HCT116 (cell line): Measurements from ENCODE around the gene FTSJ1. TPM values are rescaled to one million over a fixed set of nuclear protein-coding genes. Genes with fewer than 3 reads are reported as not detected.

ENCODE experiments used
- ATAC-seq: fragments of 200-7000 bp; cut with Tn5 transposase; 2 replicates; pipeline ENCODE4 v1.9.1; 2020; ENCODE audit warnings: mild to moderate bottlenecking, moderate library complexity
- BruUV-seq: library from RNA; stranded (reverse); fragments of 400-500 nt; replicated peaks from 2 replicates; lab custom pipeline; 2021; lab: Mats Ljungman, UMichigan
- CTCF ChIA-PET: fragments of 300-600 bp; sonication (Branson Sonifier 250); formaldehyde crosslinking; loops from one replicate; lab custom pipeline; 2021; ENCODE audit warnings: antibody characterized with exemption; lab: Charles Lee
- POLR2A ChIA-PET: fragments of 300-600, 350-600 bp; sonication (Branson Sonifier 250); formaldehyde crosslinking; loops from one replicate; lab custom pipeline; 2021; ENCODE audit warnings: antibody characterized with exemption; lab: Charles Lee
- RAD21 ChIA-PET, 2 experiments: fragments of 300-600 bp; sonication (Branson Sonifier 250); formaldehyde crosslinking; loops; one replicate each; lab custom pipeline; 2023; ENCODE audit warnings: low total read pairs in 2 of 2; ENCODE audit not compliant: uncharacterized antibody in 2 of 2, unreplicated experiment in 2 of 2, low non-redundant PET in 1 of 2; lab: Charles Lee
- DNase-seq: peaks from one replicate; pipeline ENCODE4 v3.0.0-alpha.2; 2010; ENCODE audit warnings: low read depth, low spot score
- H2AFZ ChIP-seq: fragments of 200-600 bp; shearing (Covaris generic), sonication (generic); 2 replicates; pipeline ENCODE4 v1.6.1; 2017; ENCODE audit warnings: low read depth, mixed run types, mixed read lengths, antibody characterized with exemption, low read length; ENCODE audit not compliant: poor library complexity, severe bottlenecking
- H3K27ac ChIP-seq: 2 replicates; pipeline ENCODE4 v1.5.1; 2012; ENCODE audit warnings: low read depth, low read length
- H3K27me3 ChIP-seq: fragments of 200-600 bp; sonication (generic); 2 replicates; pipeline ENCODE4 v1.6.1; 2016; ENCODE audit warnings: mixed run types, low read length, mixed read lengths; ENCODE audit not compliant: insufficient read depth
- H3K36me3 ChIP-seq, 2 experiments: fragments of 200-500 bp in 1 of 2; fragments of 200-600 bp in 1 of 2; sonication (Bioruptor generic) in 1 of 2; sonication (generic) in 1 of 2; 2 replicates each; pipeline versions ENCODE4 v1.5.1 to v1.6.1; 2014 to 2016; ENCODE audit warnings: low read length in 2 of 2, inconsistent platforms in 1 of 2, mixed read lengths in 1 of 2, mixed run types in 1 of 2; ENCODE audit not compliant: insufficient read depth in 2 of 2, control insufficient read depth in 1 of 2
- H3K4me1 ChIP-seq, 2 experiments: fragments of 200-600 bp in 1 of 2; sonication (generic) in 1 of 2; 2 replicates each; pipeline versions ENCODE4 v1.5.1 to v1.6.1; 2012 to 2017; ENCODE audit warnings: low read length in 2 of 2, inconsistent platforms in 1 of 2, mild to moderate bottlenecking in 1 of 2, mixed read lengths in 1 of 2, mixed run types in 1 of 2, moderate library complexity in 1 of 2; ENCODE audit not compliant: insufficient read depth in 2 of 2, control insufficient read depth in 1 of 2
- H3K4me2 ChIP-seq: fragments of 200-600 bp; sonication (generic); 2 replicates; pipeline ENCODE4 v1.6.1; 2017; ENCODE audit warnings: mixed run types, low read length, mixed read lengths
- H3K4me3 ChIP-seq, 2 experiments: fragments of 200-600 bp in 1 of 2; sonication (generic) in 1 of 2; replicated peaks in 1 of 2; 2 replicates each; pipeline ENCODE4 v1.5.1; 2011 to 2016; ENCODE audit warnings: low read length in 2 of 2, control low read depth in 1 of 2, low read depth in 1 of 2, mild to moderate bottlenecking in 1 of 2, mixed read lengths in 1 of 2, mixed run types in 1 of 2
- H3K79me2 ChIP-seq: fragments of 200-600 bp; sonication (generic); 2 replicates; pipeline ENCODE4 v1.6.1; 2017; ENCODE audit warnings: mild to moderate bottlenecking, mixed run types, low read length, moderate library complexity, mixed read lengths; ENCODE audit not compliant: insufficient read depth
- H3K9ac ChIP-seq: fragments of 200-600 bp; sonication (generic); 2 replicates; pipeline ENCODE4 v1.6.1; 2016; ENCODE audit warnings: low read length, mixed read lengths
- H3K9me2 ChIP-seq: fragments of 200-600 bp; sonication (generic), shearing (Covaris generic); 2 replicates; pipeline ENCODE4 v1.6.1; 2017; ENCODE audit warnings: mixed run types, mild to moderate bottlenecking, moderate library complexity; ENCODE audit not compliant: insufficient read depth
- H3K9me3 ChIP-seq, 2 experiments: fragments of 200-500 bp in 1 of 2; fragments of 200-600 bp in 1 of 2; sonication (Bioruptor generic) in 1 of 2; sonication (generic) in 1 of 2; 2 replicates each; pipeline ENCODE4 v1.6.1; 2014 to 2017; ENCODE audit warnings: low read length in 2 of 2, mixed read lengths in 2 of 2, inconsistent platforms in 1 of 2, low read depth in 1 of 2, mild to moderate bottlenecking in 1 of 2, mixed run types in 1 of 2, moderate library complexity in 1 of 2; ENCODE audit not compliant: control insufficient read depth in 1 of 2, insufficient read depth in 1 of 2
- H4K20me1 ChIP-seq: fragments of 200-600 bp; sonication (generic), shearing (Covaris generic); 2 replicates; pipeline ENCODE4 v1.6.1; 2017; ENCODE audit warnings: mixed run types, mild to moderate bottlenecking, moderate library complexity; ENCODE audit not compliant: insufficient read depth
- ATF3 ChIP-seq: IDR thresholded peaks from 2 replicates; pipeline ENCODE4 v1.6.1; 2012
- CBX3 ChIP-seq: IDR thresholded peaks from 2 replicates; pipeline ENCODE4 v1.6.1; 2012; ENCODE audit warnings: low read depth
- CEBPB ChIP-seq: IDR thresholded peaks from 2 replicates; pipeline ENCODE4 v1.6.1; 2012; ENCODE audit warnings: low read depth
- EZH2phosphoT487 ChIP-seq: fragments of 200-600 bp; IDR thresholded peaks from 2 replicates; pipeline ENCODE4 v1.6.1; 2018; ENCODE audit warnings: antibody characterized with exemption, borderline replicate concordance
- FOSL1 ChIP-seq: IDR thresholded peaks from 2 replicates; pipeline ENCODE4 v1.6.1; 2012; ENCODE audit warnings: low read depth
- JUND ChIP-seq: IDR thresholded peaks from 2 replicates; pipeline ENCODE4 v1.6.1; 2012
- POLR2A ChIP-seq: IDR thresholded peaks from 2 replicates; pipeline ENCODE4 v1.7.0; 2011; ENCODE audit warnings: borderline replicate concordance; ENCODE audit not compliant: insufficient read depth, insufficient read length; ENCODE audit errors: extremely low read depth
- POLR2AphosphoS5 ChIP-seq: IDR thresholded peaks from 2 replicates; pipeline ENCODE4 v1.6.1; 2011; ENCODE audit warnings: mild to moderate bottlenecking, low read depth, low read length, moderate library complexity
- REST ChIP-seq: IDR thresholded peaks from 2 replicates; pipeline ENCODE4 v1.6.1; 2012; ENCODE audit warnings: low read depth
- SIN3A ChIP-seq: IDR thresholded peaks from 2 replicates; pipeline ENCODE4 v1.6.1; 2012; ENCODE audit warnings: low read depth
- TCF7L2 ChIP-seq: IDR thresholded peaks from 2 replicates; pipeline ENCODE4 v1.7.0; 2011; ENCODE audit warnings: borderline replicate concordance, inconsistent platforms; ENCODE audit not compliant: insufficient read depth, insufficient read length; ENCODE audit errors: extremely low read depth
- YY1 ChIP-seq: IDR thresholded peaks from 2 replicates; pipeline ENCODE4 v1.6.1; 2011; ENCODE audit warnings: low read length, low read depth, moderate library complexity, mild to moderate bottlenecking; ENCODE audit not compliant: insufficient replicate concordance; ENCODE audit errors: extremely low read depth
- ZBTB33 ChIP-seq: IDR thresholded peaks from 2 replicates; pipeline ENCODE4 v1.6.1; 2011; ENCODE audit warnings: mild to moderate bottlenecking, low read length, moderate library complexity; ENCODE audit not compliant: insufficient replicate concordance; ENCODE audit errors: extremely low read depth
- ZNF274 ChIP-seq: fragments of 200-500 bp; sonication (Bioruptor generic); IDR thresholded peaks from 2 replicates; pipeline ENCODE4 v1.6.1; 2014; ENCODE audit warnings: mild to moderate bottlenecking, low read depth, low read length, inconsistent platforms
- intact Hi-C: fragments of 100-400 bp; cut with micrococcal nuclease; formaldehyde crosslinking; loops from 2 replicates; pipeline ENCODE4 v1.10.0; 2022
- total RNA-seq: library from RNA; stranded (reverse); gene quantifications from one replicate; pipeline ENCODE4 v1.2.1, GENCODE V29; 2021; ENCODE audit not compliant: unreplicated experiment

The FTSJ1 gene
- total RNA-seq, 1 experiment from 2014 or later: 64.9 TPM

- TF ChIP-seq ZBTB33 (no peak), YY1 (no peak), REST (no peak)
Measured at GRCh38 chrX:48512371-48512935, 36.5 kb downstream of the FTSJ1 start (continued).

GRCh38 chrX:48513670-48514069 lies 37.7 kb downstream of the FTSJ1 start:
- H4K20me1 ChIP-seq: no peaks in the 10 kb centered on the region
- ChIA-PET POLR2A (no interaction called here), RAD21 (no interaction called here), CTCF (no interaction called here)
- intact Hi-C loops: no loop called here
- H3K27me3 ChIP-seq: no peaks in the 10 kb centered on the region
- no peak overlapping the region for H2AFZ ChIP-seq
- no TSS peak for BruUV-seq
- H3K36me3 ChIP-seq: no peaks in the 10 kb centered on the region
- ATAC-seq (no peak), DNase-seq (no peak)
- no peaks in the 10 kb centered on the region for H3K9me2 ChIP-seq
- no peak overlapping the region for H3K4me3 ChIP-seq
- H3K4me2 ChIP-seq: no peak overlapping the region
- peaks cover 6 to 8% of the 10 kb centered on the region in 2 experiments; a peak in 2 of 4 replicates for H3K4me1 ChIP-seq
- no peaks in the 10 kb centered on the region for H3K9me3 ChIP-seq
- H3K27ac ChIP-seq: no peak overlapping the region
- no peaks in the 10 kb centered on the region for H3K79me2 ChIP-seq
- H3K9ac ChIP-seq: no peak overlapping the region
- TF ChIP-seq JUND (no peak), ATF3 (no peak), TCF7L2 (no peak), ZBTB33 (no peak), ZNF274 (no peak), CBX3 (no peak), CEBPB (no peak), EZH2phosphoT487 (no peak), SIN3A (no peak), FOSL1 (no peak), POLR2AphosphoS5 (no peak), POLR2A (no peak)
